WERI-Rb-1 (cell line): Measurements from ENCODE around the gene MRNIP.

Experiments used
- DNase-seq: peaks from one replicate; pipeline ENCODE4 v3.0.0-alpha.2; 2020
- H3K27ac ChIP-seq: fragments of 250-450 bp; sonication (Bioruptor Pico); 2 replicates; pipeline ENCODE4 v1.5.1; 2020; ENCODE audit warnings: mild to moderate bottlenecking, moderate library complexity
- H3K27me3 ChIP-seq: fragments of 250-450 bp; sonication (Bioruptor Pico); 2 replicates; pipeline ENCODE4 v1.5.1; 2021; ENCODE audit warnings: mild to moderate bottlenecking, low read depth, moderate library complexity; ENCODE audit not compliant: insufficient read depth, severe bottlenecking
- H3K36me3 ChIP-seq: fragments of 250-450 bp; sonication (Bioruptor Pico); 2 replicates; pipeline ENCODE4 v1.5.1; 2020; ENCODE audit warnings: mild to moderate bottlenecking, moderate library complexity
- H3K4me3 ChIP-seq: 2 replicates; pipeline ENCODE4 v1.5.1; 2011; ENCODE audit warnings: low read depth, mild to moderate bottlenecking, control low read depth, low read length
- H3K9me3 ChIP-seq: fragments of 250-450 bp; sonication (Bioruptor Pico); 2 replicates; pipeline ENCODE4 v1.5.1; 2021; ENCODE audit warnings: mild to moderate bottlenecking, moderate library complexity; ENCODE audit not compliant: severe bottlenecking
- CTCF ChIP-seq: IDR thresholded peaks from 2 replicates; pipeline ENCODE4 v1.5.1; 2011; ENCODE audit warnings: low read depth, mild to moderate bottlenecking, control low read depth, inconsistent platforms, low read length

MRNIP gene

DNA sequence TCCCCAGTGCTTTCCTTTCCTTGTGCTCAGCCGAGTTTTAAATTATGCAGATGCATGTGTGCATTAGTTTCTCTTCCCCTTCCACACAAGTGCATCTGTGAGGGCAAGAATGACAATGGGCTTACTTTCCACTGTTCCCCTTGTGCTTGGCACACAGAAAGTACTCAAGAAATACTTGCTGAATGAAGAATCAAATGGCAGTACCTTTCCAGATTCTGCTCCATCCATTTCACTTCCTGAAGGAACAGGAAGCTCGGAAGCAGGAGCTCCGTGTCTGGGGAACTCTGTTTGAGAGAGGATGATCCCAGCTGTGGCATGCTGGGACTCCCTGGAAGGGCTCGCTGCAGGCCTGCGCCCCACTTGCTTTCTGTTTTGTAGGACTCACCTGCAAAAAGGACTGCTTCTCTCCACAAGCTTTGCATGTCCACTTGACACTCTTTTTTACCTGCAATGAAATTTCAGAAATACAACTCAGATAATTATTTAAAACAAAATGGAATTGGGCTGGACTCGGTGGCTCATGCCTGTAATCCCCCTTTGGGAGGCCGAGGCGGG is 5.5 kb downstream of the MRNIP start:
- H3K4me3 ChIP-seq: no peak overlapping the region
- H3K36me3 ChIP-seq: no peaks in the 10 kb centered on the region; the same call in 1 of the 2 replicates

GRCh38 chr5:179841621-179842020 is 17.0 kb downstream of the MRNIP start:
- Histone ChIP-seq H3K27me3 (no peaks in the 10 kb centered on the region), H3K9me3 (no peaks in the 10 kb centered on the region), H3K4me3 (no peak overlapping the region), H3K36me3 (peaks cover 2% of the 10 kb centered on the region; the same call in 1 of the 2 replicates), H3K27ac (no peak overlapping the region)
- no peak for TF ChIP-seq CTCF
- no peak for DNase-seq

More for the DNA sequence above, 5.5 kb downstream of the MRNIP start:
- Histone ChIP-seq H3K27me3 (no peaks in the 10 kb centered on the region), H3K9me3 (no peaks in the 10 kb centered on the region), H3K27ac (no peak overlapping the region)
- TF ChIP-seq CTCF: no peak
- no peak for DNase-seq

DNA sequence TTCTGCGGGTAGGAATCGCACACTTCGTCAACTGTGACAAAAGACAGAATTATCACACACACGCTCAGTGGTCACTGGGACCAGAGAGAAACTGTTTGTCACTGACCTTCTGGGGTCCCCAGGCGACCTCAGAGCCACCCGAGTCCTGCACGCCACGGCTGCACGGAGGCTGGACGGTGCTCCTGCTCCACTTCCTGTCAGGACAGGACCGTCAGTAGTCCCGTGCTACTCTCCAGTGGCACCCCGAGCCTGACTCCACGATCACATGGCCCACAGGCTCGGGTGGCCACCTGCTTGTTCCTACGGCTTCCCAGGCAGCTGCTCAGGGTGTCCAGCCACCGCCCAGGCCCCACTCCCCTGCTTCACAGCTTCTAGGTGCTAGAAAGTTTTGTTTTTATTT is 17.9 kb downstream of the MRNIP start:
- Histone ChIP-seq H3K36me3 (peaks cover 4% of the 10 kb centered on the region; the same call in 1 of the 2 replicates), H3K9me3 (no peaks in the 10 kb centered on the region), H3K27me3 (no peaks in the 10 kb centered on the region), H3K4me3 (no peak overlapping the region), H3K27ac (no peak overlapping the region)
- TF ChIP-seq CTCF: no peak
- DNase-seq: no peak

- peaks cover 4% of the 10 kb centered on the region; the same call in 1 of the 2 replicates for H3K36me3 ChIP-seq
Observed at GRCh38 chr5:179840321-179840720, 18.3 kb downstream of the MRNIP start.

DNA sequence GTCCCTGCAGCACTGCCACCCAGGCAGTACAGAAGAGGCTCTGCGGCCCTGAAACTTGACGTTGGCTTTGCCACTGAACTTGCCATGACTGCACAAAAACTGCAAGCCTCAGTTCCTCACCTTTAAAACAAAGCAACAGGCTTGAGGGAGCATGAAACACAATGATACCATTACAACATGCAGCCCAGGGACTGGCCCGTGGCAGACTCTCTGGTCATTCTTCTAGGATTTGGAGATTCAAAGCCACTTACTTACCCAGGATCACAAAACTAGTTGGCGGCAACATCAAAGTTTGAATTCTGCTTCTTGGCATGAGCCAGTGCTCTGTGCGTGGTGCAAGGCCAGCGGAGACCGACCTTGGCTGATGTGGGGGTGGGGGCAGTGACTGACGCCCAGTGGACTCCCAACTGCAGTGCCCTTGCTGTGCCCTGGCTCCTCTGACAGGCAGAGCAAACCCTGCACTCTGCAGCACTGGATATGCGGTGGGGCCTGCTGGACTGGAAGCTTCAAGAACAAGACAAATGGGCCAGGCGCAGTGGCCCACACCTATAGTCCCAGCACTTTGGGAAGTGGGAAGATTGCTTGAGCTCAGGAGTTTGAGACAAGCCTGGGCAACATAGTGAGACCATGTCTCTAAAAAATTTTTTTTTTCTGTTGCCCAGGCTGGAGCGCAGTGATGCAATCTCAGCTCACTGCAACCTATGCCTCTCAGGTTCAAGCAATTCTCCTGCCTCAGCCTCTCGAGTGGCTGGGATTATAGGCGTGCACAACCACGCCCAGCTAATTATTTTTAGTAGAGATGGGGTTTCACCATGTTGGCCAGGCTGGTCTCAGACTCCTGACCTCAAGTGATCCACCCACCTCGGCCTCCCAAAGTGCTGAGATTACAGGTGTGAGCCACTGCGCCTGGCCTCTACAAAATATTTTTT is 19.0 kb downstream of the MRNIP start:
- no peak for DNase-seq
- Histone ChIP-seq H3K27me3 (no peaks in the 10 kb centered on the region), H3K27ac (no peak overlapping the region), H3K9me3 (no peaks in the 10 kb centered on the region), H3K4me3 (no peak overlapping the region), H3K36me3 (peaks cover 4% of the 10 kb centered on the region; the same call in 1 of the 2 replicates)
- no peak for TF ChIP-seq CTCF

More at GRCh38 chr5:179840321-179840720, 18.3 kb downstream of the MRNIP start:
- Histone ChIP-seq H3K4me3 (no peak overlapping the region), H3K9me3 (no peaks in the 10 kb centered on the region), H3K27ac (no peak overlapping the region), H3K27me3 (no peaks in the 10 kb centered on the region)
- DNase-seq: no peak
- TF ChIP-seq CTCF: no peak
